GM18867 (cell line): ENCODE data around the gene C4B.

ENCODE experiments used
- ATAC-seq: cut with Tn5 transposase; IDR thresholded peaks from one replicate; pipeline ENCODE4 v1.9.1; 2021; ENCODE audit warnings: mild to moderate bottlenecking, moderate library complexity; ENCODE audit not compliant: unreplicated experiment

C4B gene

DNA sequence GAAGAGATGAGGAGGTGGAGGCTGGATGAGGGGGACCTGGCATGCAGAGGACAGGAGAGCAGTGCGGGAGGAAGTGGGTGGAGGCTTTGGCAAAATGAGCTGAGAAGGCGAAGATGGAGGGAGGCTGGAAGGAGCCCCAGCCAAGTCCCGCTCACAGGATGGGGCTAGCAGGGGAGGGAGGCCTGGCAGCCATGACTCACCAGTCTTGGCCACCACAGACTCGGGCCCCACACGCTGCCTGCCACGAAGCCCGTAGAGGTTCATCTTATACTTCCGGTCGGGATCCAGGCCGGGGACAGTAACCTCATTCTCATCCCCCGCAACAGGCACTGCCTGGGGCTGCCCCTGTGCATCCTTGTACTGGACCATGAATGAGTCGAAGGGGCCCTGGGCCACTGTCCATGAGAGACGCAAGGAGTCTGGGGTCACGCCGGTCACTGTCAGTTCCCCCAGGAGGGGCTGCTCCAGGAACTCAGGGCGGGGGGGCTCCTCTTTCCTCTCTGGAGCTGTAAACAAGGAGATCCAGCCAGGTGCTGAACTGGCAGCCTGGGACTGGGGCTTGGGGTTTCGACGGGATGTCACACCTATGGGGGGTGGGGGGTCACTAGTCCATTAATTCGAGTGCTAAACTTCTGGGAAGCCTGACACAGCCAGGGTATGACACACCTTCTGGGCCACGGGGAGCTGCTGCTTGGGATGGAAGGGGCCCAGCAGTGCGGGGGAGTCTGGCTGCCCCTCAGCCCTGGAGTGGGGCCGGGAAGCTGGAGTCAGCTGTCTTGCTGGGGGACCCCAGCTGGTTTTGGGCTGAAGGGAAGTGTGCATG, 66.8 kb downstream of the C4B start:
- ATAC-seq, result no peak

- ATAC-seq, result no peak
These were observed 67.9 kb downstream of the C4B start for GRCh38 chr6:32082478-32082877.

- no peak for ATAC-seq
These were observed 68.3 kb downstream of the C4B start for GRCh38 chr6:32082935-32083334.

DNA sequence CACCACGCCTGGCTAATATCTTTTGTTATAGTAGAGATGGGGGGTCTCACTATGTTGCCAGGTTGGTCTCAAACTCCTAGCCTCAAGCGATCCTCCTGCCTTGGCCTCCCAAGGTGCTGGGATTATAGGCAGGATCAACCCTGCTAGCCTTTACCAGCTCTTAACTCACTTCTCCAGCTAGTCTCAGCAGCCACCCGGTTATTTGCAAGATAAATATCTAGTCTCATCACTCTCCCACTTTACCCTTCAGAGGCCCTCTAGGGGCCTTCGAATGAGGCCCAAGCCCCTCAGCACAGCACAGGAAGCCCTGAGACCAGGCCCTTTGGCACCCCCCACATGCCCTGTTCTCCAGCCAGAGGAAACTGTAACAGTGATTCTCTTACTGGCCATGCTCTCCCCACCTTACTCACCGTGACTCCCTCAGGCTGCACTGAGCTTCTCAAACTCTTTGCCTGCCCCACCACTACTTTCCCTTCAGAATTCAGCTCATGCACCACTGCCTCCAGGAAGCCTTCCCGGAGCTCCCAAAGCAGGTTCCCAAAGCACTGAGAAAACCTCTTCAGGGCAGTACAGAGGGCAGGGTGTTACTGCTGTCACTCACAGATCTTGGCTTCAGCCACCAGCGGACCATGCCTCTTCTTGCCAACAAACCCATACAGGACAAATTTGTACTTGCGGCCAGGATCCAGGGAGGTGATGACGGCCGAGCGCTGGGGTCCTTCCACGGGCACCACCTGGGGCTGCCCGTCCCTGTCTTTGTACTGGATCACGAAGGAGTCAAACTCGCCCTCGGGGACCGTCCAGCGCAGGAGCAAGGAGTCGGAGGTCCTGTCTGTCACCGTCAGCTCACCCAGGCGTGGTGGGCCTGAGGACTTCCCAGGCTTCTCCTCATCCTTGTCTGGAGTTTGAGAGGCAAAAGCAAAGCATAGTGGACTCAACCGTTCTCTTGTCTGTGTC, 69.5 kb downstream of the C4B start:
- no peak for ATAC-seq

GRCh38 chr6:32084780-32085179, 70.2 kb downstream of the C4B start:
- ATAC-seq, result no peak
